Astrocyte of the cerebellum (primary cell): ENCODE results near the gene SLC43A2.

Experiments used
- DNase-seq: peaks from one replicate; pipeline ENCODE4 v3.0.0-alpha.2; 2011; ENCODE audit warnings: low read depth
- H3K4me3 ChIP-seq: 2 replicates; pipeline ENCODE4 v1.5.1; 2011; ENCODE audit warnings: mild to moderate bottlenecking, low read depth, low read length, moderate library complexity
- CTCF ChIP-seq: IDR thresholded peaks from 2 replicates; pipeline ENCODE4 v1.5.1; 2012; ENCODE audit warnings: low read length, low read depth, moderate library complexity, mild to moderate bottlenecking; ENCODE audit errors: missing control alignments
- in situ Hi-C: cut with HindIII; loops from 2 replicates; pipeline ENCODE4 v1.10.0; 2017; ENCODE audit warnings: low sequenced_read_pairs

Gene SLC43A2

GRCh38 chr17:1580979-1581676, 47.5 kb downstream of the SLC43A2 start:
- DNase-seq, result no peak

GRCh38 chr17:1578029-1578428, 50.6 kb downstream of the SLC43A2 start:
- H3K4me3 ChIP-seq, result no peak overlapping the region
- in situ Hi-C loops, result no loop called here
- no peak for DNase-seq
- TF ChIP-seq CTCF, result no peak

More at GRCh38 chr17:1580979-1581676, 47.5 kb downstream of the SLC43A2 start:
- no peak for TF ChIP-seq CTCF
- in situ Hi-C loops, result no loop called here
- no peak overlapping the region for H3K4me3 ChIP-seq

GRCh38 chr17:1577583-1578013, 51.0 kb downstream of the SLC43A2 start:
- no peak overlapping the region for H3K4me3 ChIP-seq
- in situ Hi-C loops, result no loop called here
- no peak for DNase-seq
- TF ChIP-seq CTCF, result no peak

- H3K4me3 ChIP-seq, result no peak overlapping the region
- in situ Hi-C loops, result no loop called here
- DNase-seq, result peak; percentile 90
- TF ChIP-seq CTCF, result no peak
Observed at GRCh38 chr17:1577182-1577581, 51.5 kb downstream of the SLC43A2 start.

- TF ChIP-seq CTCF, result no peak
- in situ Hi-C loops, result no loop called here
- no peak overlapping the region for H3K4me3 ChIP-seq
- no peak for DNase-seq
Observed at GRCh38 chr17:1576500-1576899, 52.1 kb downstream of the SLC43A2 start.

GRCh38 chr17:1574697-1575471, 53.8 kb downstream of the SLC43A2 start:
- no peak overlapping the region for H3K4me3 ChIP-seq
- DNase-seq, result no peak
- in situ Hi-C loops, result no loop called here
- no peak for TF ChIP-seq CTCF
